GM12874 (cell line): ENCODE data around the gene COL23A1.

ENCODE experiments used
- TF ChIP-seq, protein P1 (sequence below): IDR thresholded peaks from 2 replicates; pipeline ENCODE4 v1.5.1; 2011; ENCODE audit warnings: low read depth, mild to moderate bottlenecking, control low read depth, low read length, moderate library complexity; ENCODE audit not compliant: insufficient read depth

COL23A1 gene

DNA sequence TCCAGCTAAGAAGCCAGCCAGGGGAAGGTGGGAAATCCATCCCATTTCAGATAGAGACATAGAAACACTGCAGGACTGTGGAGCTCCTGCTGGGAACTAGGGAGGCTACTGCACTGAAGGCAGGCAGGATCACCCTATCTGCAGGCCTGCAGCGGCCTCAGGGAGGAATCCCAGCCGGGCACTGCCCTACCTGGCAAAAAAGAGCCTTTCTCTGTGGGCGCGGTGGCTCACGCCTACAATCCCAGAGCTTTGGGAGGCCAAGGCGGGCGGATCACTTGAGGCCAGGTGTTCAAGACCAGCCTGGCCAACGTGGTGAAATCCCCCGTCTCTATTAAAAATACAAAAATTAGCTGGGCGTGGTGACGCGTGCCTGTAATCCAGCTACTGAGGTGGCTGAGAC is 286.2 kb downstream of the COL23A1 start:
- TF ChIP-seq, protein P1, sequence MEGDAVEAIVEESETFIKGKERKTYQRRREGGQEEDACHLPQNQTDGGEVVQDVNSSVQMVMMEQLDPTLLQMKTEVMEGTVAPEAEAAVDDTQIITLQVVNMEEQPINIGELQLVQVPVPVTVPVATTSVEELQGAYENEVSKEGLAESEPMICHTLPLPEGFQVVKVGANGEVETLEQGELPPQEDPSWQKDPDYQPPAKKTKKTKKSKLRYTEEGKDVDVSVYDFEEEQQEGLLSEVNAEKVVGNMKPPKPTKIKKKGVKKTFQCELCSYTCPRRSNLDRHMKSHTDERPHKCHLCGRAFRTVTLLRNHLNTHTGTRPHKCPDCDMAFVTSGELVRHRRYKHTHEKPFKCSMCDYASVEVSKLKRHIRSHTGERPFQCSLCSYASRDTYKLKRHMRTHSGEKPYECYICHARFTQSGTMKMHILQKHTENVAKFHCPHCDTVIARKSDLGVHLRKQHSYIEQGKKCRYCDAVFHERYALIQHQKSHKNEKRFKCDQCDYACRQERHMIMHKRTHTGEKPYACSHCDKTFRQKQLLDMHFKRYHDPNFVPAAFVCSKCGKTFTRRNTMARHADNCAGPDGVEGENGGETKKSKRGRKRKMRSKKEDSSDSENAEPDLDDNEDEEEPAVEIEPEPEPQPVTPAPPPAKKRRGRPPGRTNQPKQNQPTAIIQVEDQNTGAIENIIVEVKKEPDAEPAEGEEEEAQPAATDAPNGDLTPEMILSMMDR = no peak

- TF ChIP-seq, protein P1 = no peak
These were observed 288.6 kb downstream of the COL23A1 start for GRCh38 chr5:178301641-178302040.

DNA sequence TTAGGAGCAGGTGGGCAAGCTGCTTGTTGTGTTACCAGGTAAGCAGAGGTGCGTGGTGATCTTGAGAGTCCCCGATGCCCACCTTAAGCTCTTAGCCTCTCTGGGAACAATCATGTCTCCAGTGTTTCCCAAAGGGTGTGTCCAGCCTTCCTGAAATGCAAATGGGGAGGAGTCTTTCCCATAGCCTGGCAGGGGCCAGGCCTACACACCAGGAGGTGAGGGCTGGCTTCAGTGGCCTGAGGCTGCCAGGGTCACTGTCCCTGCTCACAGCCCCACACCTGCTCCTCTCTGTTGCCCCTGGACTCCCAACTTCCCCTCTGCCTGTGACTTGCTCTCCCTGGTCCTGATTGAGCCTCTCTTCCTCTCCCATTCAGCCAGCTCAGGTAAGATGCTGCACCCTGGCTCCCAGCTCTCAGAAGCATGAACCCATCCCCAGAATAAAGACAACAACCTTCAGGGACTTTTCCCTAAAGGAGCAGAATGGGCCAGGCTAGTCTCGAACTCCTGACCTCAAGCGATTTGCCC is 291.8 kb downstream of the COL23A1 start:
- TF ChIP-seq, protein P1 = no peak

DNA sequence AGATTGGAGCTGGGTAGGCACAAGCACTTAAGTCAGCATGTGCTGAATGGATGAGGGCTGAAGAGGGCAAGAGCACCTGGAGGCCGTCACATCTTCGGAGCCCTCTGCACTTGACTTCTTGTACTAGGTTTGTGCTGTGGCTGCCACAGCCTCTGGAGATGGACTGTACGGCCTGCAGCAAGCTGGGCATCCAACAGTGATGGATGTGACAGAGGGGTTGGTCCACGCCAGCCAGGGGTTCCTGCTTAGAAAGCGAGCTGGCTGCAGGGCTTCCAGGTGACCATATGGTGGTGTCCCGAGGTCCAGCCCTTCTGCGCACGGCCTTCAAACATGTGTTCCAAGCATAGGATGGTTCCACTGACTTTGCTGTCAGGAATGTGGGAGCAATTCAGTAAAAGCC is 292.4 kb downstream of the COL23A1 start:
- TF ChIP-seq, protein P1 = no peak

- TF ChIP-seq, protein P1 = no peak
These were observed 294.1 kb downstream of the COL23A1 start for GRCh38 chr5:178296066-178296465.

DNA sequence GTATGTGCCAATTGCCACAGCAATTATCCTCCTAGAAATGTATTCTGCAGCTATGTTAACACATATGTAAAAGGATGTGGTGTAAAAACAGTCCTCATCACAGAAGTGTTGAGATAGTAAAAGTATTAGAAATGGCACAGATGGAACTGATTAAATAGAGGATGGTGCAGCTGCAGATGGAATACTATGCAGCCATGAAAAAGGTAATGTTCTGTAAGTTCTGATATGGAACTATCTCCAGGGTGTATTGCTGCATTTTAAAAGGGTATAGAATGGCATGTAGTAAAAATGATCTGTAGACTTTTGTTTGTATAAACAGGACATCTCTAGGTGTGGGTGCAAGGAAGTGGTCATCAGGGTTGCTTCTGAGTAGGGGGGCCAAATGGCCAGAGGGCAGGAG is 294.6 kb downstream of the COL23A1 start:
- TF ChIP-seq, protein P1 = no peak

DNA sequence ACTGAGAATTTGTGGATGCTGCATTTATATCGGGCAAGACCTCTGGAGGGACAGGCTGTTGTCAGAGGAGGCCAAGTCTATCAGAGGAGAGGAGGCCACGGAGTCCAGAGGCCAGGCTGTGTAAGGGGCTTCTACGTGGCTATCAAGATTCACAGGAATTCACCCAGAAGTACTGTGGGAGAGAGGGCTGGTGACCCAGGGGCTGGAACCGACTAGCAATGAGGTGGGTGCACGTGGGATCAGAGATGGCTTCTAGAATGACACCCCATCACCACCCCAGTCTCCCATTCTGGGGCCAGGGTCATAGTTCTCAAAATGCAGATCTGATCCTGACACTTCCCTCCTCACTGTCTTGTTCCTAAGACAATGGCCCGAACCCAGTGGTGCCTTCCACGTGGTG is 296.4 kb downstream of the COL23A1 start:
- TF ChIP-seq, protein P1 = no peak
